ENCODE data around the gene DCHS1. TPM values are rescaled to one million over a fixed set of nuclear protein-coding genes. Genes with fewer than 3 reads are reported as not detected.

The DCHS1 gene
- total and polyA plus RNA-seq, 2 of the 13 experiments (the other 11 are each of a cell fraction or from before 2014, with no cell fraction given) = under 0.01 to 0.03 TPM

GRCh38 chr11:6634534-6634933 lies 21.1 kb downstream of the DCHS1 start:
- TF ChIP-seq FUBP1 (CRISPR knock-in tag; IDR thresholded peaks at IDR 0.05; ENCODE audit: borderline replicate concordance) (no peak), HOXA7 (CRISPR knock-in tag; IDR thresholded peaks at IDR 0.05) (no peak), ZMYM3 (CRISPR knock-in tag; IDR thresholded peaks at IDR 0.05) (no peak), ZNF234 (CRISPR knock-in tag; conservative IDR thresholded peaks at IDR 0.05) (no peak), ZNF776 (CRISPR knock-in tag; IDR thresholded peaks at IDR 0.05) (no peak), GTF2F1 (IDR thresholded peaks at IDR 0.05; ENCODE audit: low read length) (no peak), ZNF333 (CRISPR knock-in tag; IDR thresholded peaks at IDR 0.05; ENCODE audit: borderline replicate concordance) (no peak), PHB2 (IDR thresholded peaks at IDR 0.05; ENCODE audit: partially characterized antibody) (no peak), UBTF (CRISPR knock-in tag; IDR thresholded peaks at IDR 0.05) (no peak), SRSF1 (optimal IDR thresholded peaks at IDR 0.05; ENCODE audit: low read depth, low read length) (no peak), U2AF2 (IDR thresholded peaks at IDR 0.05; ENCODE audit: low read depth, low read length) (no peak)
- TF ChIP-seq, protein P1, sequence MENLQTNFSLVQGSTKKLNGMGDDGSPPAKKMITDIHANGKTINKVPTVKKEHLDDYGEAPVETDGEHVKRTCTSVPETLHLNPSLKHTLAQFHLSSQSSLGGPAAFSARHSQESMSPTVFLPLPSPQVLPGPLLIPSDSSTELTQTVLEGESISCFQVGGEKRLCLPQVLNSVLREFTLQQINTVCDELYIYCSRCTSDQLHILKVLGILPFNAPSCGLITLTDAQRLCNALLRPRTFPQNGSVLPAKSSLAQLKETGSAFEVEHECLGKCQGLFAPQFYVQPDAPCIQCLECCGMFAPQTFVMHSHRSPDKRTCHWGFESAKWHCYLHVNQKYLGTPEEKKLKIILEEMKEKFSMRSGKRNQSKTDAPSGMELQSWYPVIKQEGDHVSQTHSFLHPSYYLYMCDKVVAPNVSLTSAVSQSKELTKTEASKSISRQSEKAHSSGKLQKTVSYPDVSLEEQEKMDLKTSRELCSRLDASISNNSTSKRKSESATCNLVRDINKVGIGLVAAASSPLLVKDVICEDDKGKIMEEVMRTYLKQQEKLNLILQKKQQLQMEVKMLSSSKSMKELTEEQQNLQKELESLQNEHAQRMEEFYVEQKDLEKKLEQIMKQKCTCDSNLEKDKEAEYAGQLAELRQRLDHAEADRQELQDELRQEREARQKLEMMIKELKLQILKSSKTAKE (CRISPR knock-in tag; IDR thresholded peaks at IDR 0.05; ENCODE audit: borderline replicate concordance) = no peak
- TF ChIP-seq, protein P2, sequence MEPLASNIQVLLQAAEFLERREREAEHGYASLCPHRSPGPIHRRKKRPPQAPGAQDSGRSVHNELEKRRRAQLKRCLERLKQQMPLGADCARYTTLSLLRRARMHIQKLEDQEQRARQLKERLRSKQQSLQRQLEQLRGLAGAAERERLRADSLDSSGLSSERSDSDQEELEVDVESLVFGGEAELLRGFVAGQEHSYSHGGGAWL (CRISPR knock-in tag; IDR thresholded peaks at IDR 0.05) = no peak
- BruUV-seq (replicated peaks) = no TSS peak
- no peak overlapping the region for H3K4me2 ChIP-seq (ENCODE audit: low read depth, low read length)
- POLR2A ChIA-PET = interaction anchor here (1.1 to 1.6 kb wide), 3 partner anchors 9 to 23 kb away, joined by 4 to 12 read pairs (median 5); partner anchors contain the start of genes TAF10 and TPP1
- ATAC-seq (no peak), FAIRE-seq (no peak), DNase-seq (ENCODE audit: low spot score) (no peak)
- H3K9ac ChIP-seq (ENCODE audit: insufficient read depth, low read depth, low read length) = no peak overlapping the region
- H3K79me2 ChIP-seq (ENCODE audit: insufficient read depth, low read length) = no peaks in the 10 kb centered on the region
- no peak overlapping the region for H3K27ac ChIP-seq (ENCODE audit: extremely low read length, insufficient read depth, low read length)
- WGBS (ENCODE audit: low lambda C conversion rate) = 3% methylated on average over 1 of the region's 1 CpG
- no peak overlapping the region for H2AFZ ChIP-seq (ENCODE audit: low read length)
- no peaks in the 10 kb centered on the region for H3K36me3 ChIP-seq (replicated peaks in 1 of 2; ENCODE audit: control insufficient read depth in 1 of 2, insufficient read depth in 2 of 2, low read length in 2 of 2)
- CTCF ChIA-PET (ENCODE audit: low intra/inter-chr PET ratio, low total read pairs) = no interaction called here
- H4K20me1 ChIP-seq (ENCODE audit: insufficient read depth, low read length) = no peaks in the 10 kb centered on the region
- peaks cover 48% of the 10 kb centered on the region for H3K4me1 ChIP-seq (ENCODE audit: insufficient read depth, low read length)
- in situ Hi-C loops (cut with HindIII; ENCODE audit: extremely low pct_ligation_motif_present, low pct_unique_long_range_greater_than_20kb) = no loop called here
- H3K4me3 ChIP-seq (replicated peaks in 1 of 3; ENCODE audit: insufficient read depth in 1 of 3, low read depth in 2 of 3, low read length in 3 of 3) = no peak overlapping the region
- intact Hi-C loops (cut with micrococcal nuclease; ENCODE audit: unreplicated experiment) = no loop called here
- peaks cover 9 to 47% of the 10 kb centered on the region in 2 experiments; a peak in 3 of 5 replicates for H3K27me3 ChIP-seq (ENCODE audit: control insufficient read depth in 1 of 2, insufficient read depth in 2 of 2, low read length in 2 of 2)
- H3K9me3 ChIP-seq (ENCODE audit: low read length) = no peaks in the 10 kb centered on the region
